Stimulated activated CD4-positive, alpha-beta T cell treated with anti-CD3 and anti-CD28 coated beads, Interleukin-2, amount 100 ng/mL, for 24 hours (primary cell): ENCODE results near the gene KLHDC10.
"Not testable (repeated sequence)": the region's sequence is repeated elsewhere in the genome, so short reads cannot be mapped to it uniquely, and the experiment has no call there.

Experiments
- DNase-seq, 2 donors: peaks; one replicate each; pipeline ENCODE4 v3.0.0-alpha.2; 2020

Gene KLHDC10

GRCh38 chr7:130083497-130083896, 13.2 kb downstream of the KLHDC10 start:
- DNase-seq = not testable (repeated sequence)

- no peak for DNase-seq
Measured at GRCh38 chr7:130084037-130084875, 13.9 kb downstream of the KLHDC10 start.

- DNase-seq = not testable (repeated sequence)
Measured at GRCh38 chr7:130085235-130085634, 14.9 kb downstream of the KLHDC10 start.

- DNase-seq = no peak
Measured at GRCh38 chr7:130086938-130087337, 16.6 kb downstream of the KLHDC10 start.

- no peak for DNase-seq
Measured at GRCh38 chr7:130087364-130087763, 17.0 kb downstream of the KLHDC10 start.

- no peak for DNase-seq
Measured at GRCh38 chr7:130090745-130091532, 20.6 kb downstream of the KLHDC10 start.

GRCh38 chr7:130091999-130092398, 21.7 kb downstream of the KLHDC10 start:
- no peak for DNase-seq

GRCh38 chr7:130092598-130092997, 22.3 kb downstream of the KLHDC10 start:
- DNase-seq = no peak

GRCh38 chr7:130095812-130096211, 25.5 kb downstream of the KLHDC10 start:
- DNase-seq = no peak

GRCh38 chr7:130096243-130096827, 26.0 kb downstream of the KLHDC10 start:
- no peak for DNase-seq

- DNase-seq = no peak
Measured at GRCh38 chr7:130099331-130099730, 29.0 kb downstream of the KLHDC10 start.

- DNase-seq = no peak
Measured at GRCh38 chr7:130102588-130102987, 32.3 kb downstream of the KLHDC10 start.

- no peak for DNase-seq
Measured at GRCh38 chr7:130107949-130108674, 37.8 kb downstream of the KLHDC10 start.

GRCh38 chr7:130108809-130109208, 38.5 kb downstream of the KLHDC10 start:
- no peak for DNase-seq

GRCh38 chr7:130112093-130112492, 41.8 kb downstream of the KLHDC10 start:
- DNase-seq = no peak

- DNase-seq = no peak
Measured at GRCh38 chr7:130112662-130113425, 42.5 kb downstream of the KLHDC10 start.

GRCh38 chr7:130113426-130113805, 43.1 kb downstream of the KLHDC10 start:
- DNase-seq = not testable (repeated sequence)

GRCh38 chr7:130113887-130114286, 43.6 kb downstream of the KLHDC10 start:
- DNase-seq = no peak

GRCh38 chr7:130114374-130114773, 44.0 kb downstream of the KLHDC10 start:
- DNase-seq = no peak

- DNase-seq = no peak
Measured at GRCh38 chr7:130114776-130115175, 44.4 kb downstream of the KLHDC10 start.

GRCh38 chr7:130118294-130118693, 48.0 kb downstream of the KLHDC10 start:
- DNase-seq = no peak

GRCh38 chr7:130118801-130119200, 48.5 kb downstream of the KLHDC10 start:
- DNase-seq = no peak
